HepG2 (cell line): ENCODE data around the gene DNAAF3. TPM values are rescaled to one million over a fixed set of nuclear protein-coding genes. Genes with fewer than 3 reads are reported as not detected.
A peak's percentile ranks its signal among the peaks of the same experiment; 100 is the strongest.

ENCODE experiments used
- AGO2 ChIP-seq: fragments of 200-400 bp; formaldehyde crosslinking; optimal IDR thresholded peaks from 2 replicates; pipeline ENCODE3; 2017; ENCODE audit warnings: mild to moderate bottlenecking, low read depth, low read length, moderate library complexity
- CCAR2 ChIP-seq: fragments of 200-400 bp; formaldehyde crosslinking; optimal IDR thresholded peaks from 2 replicates; pipeline ENCODE3; 2018; ENCODE audit warnings: low read depth, mild to moderate bottlenecking, low read length, moderate library complexity
- FOXM1 ChIP-seq: sonication (generic); formaldehyde crosslinking; IDR thresholded peaks from 2 replicates; pipeline ENCODE4 v1.5.0; 2020; ENCODE audit warnings: missing genetic modification reagents
- GATAD2A ChIP-seq: IDR thresholded peaks from 2 replicates; pipeline ENCODE4 v1.6.1; 2016
- GMEB1 ChIP-seq: sonication (generic); formaldehyde crosslinking; IDR thresholded peaks from 2 replicates; pipeline ENCODE4 v1.5.1; 2020; ENCODE audit warnings: missing genetic modification reagents, mild to moderate bottlenecking, borderline replicate concordance
- HMG20A ChIP-seq: IDR thresholded peaks from 2 replicates; pipeline ENCODE4 v1.6.1; 2016; ENCODE audit warnings: borderline replicate concordance
- HNRNPLL ChIP-seq: fragments of 200-400 bp; formaldehyde crosslinking; IDR thresholded peaks from 2 replicates; pipeline ENCODE4 v1.6.1; 2017; ENCODE audit warnings: mild to moderate bottlenecking, low read depth, low read length; ENCODE audit not compliant: poor library complexity, severe bottlenecking
- JUND ChIP-seq: sonication (generic); formaldehyde crosslinking; IDR thresholded peaks from 2 replicates; pipeline ENCODE4 v1.8.0; 2022; ENCODE audit warnings: mild to moderate bottlenecking, missing genetic modification reagents
- KDM5B ChIP-seq: sonication (generic); formaldehyde crosslinking; IDR thresholded peaks from 2 replicates; pipeline ENCODE4 v1.4.0; 2020; ENCODE audit warnings: missing genetic modification reagents, mild to moderate bottlenecking, borderline replicate concordance
- KLF12 ChIP-seq: sonication (generic); formaldehyde crosslinking; IDR thresholded peaks from 2 replicates; pipeline ENCODE4 v1.4.0; 2020; ENCODE audit warnings: missing genetic modification reagents, borderline replicate concordance
- LBX2 ChIP-seq: sonication (generic); formaldehyde crosslinking; IDR thresholded peaks from 2 replicates; pipeline ENCODE4 v1.5.0; 2020; ENCODE audit warnings: missing genetic modification reagents, mild to moderate bottlenecking, borderline replicate concordance
- NFIB ChIP-seq: sonication (generic); formaldehyde crosslinking; IDR thresholded peaks from 2 replicates; pipeline ENCODE4 v1.9.0; 2021; ENCODE audit warnings: missing genetic modification reagents, mild to moderate bottlenecking, borderline replicate concordance
- POLR2A ChIP-seq, 2 experiments: IDR thresholded peaks; 2 replicates each; pipeline ENCODE4 v1.6.1; 2011; ENCODE audit warnings: low read depth in 2 of 2, low read length in 2 of 2, mild to moderate bottlenecking in 1 of 2, moderate library complexity in 1 of 2; ENCODE audit not compliant: insufficient read depth in 1 of 2
- RORA ChIP-seq: sonication (generic); formaldehyde crosslinking; IDR thresholded peaks from 2 replicates; pipeline ENCODE4 v1.5.0; 2020; ENCODE audit warnings: mild to moderate bottlenecking, missing genetic modification reagents, moderate library complexity
- SIN3B ChIP-seq: fragments of 150-350 bp; IDR thresholded peaks from 2 replicates; pipeline ENCODE4 v1.6.1; 2014; ENCODE audit warnings: low read length
- SP140L ChIP-seq: sonication (generic); formaldehyde crosslinking; IDR thresholded peaks from 2 replicates; pipeline ENCODE4 v1.4.0; 2020; ENCODE audit warnings: missing genetic modification reagents, borderline replicate concordance
- TAF1 ChIP-seq: sonication (generic); formaldehyde crosslinking; IDR thresholded peaks from 2 replicates; pipeline ENCODE4 v1.4.0; 2020; ENCODE audit warnings: missing genetic modification reagents
- THRA ChIP-seq: sonication (generic); formaldehyde crosslinking; IDR thresholded peaks from 2 replicates; pipeline ENCODE4 v1.4.0; 2020; ENCODE audit warnings: missing genetic modification reagents, borderline replicate concordance
- ZNF136 ChIP-seq: sonication (generic); formaldehyde crosslinking; IDR thresholded peaks from 2 replicates; pipeline ENCODE4 v1.8.1; 2022; ENCODE audit warnings: low read depth, mild to moderate bottlenecking, moderate library complexity, missing genetic modification reagents
- ZNF232 ChIP-seq: sonication (generic); formaldehyde crosslinking; IDR thresholded peaks from 2 replicates; pipeline ENCODE4 v1.4.0; 2020; ENCODE audit warnings: missing genetic modification reagents, borderline replicate concordance
- ZNF235 ChIP-seq: sonication (generic); formaldehyde crosslinking; IDR thresholded peaks from 2 replicates; pipeline ENCODE4 v1.8.1; 2023; ENCODE audit warnings: mild to moderate bottlenecking, missing genetic modification reagents, borderline replicate concordance
- ZNF282 ChIP-seq: fragments of 450-650 bp; IDR thresholded peaks from 2 replicates; pipeline ENCODE4 v1.6.1; 2018; ENCODE audit not compliant: partially characterized antibody
- ZNF451 ChIP-seq: sonication (generic); formaldehyde crosslinking; IDR thresholded peaks from 2 replicates; pipeline ENCODE4 v1.5.0; 2020; ENCODE audit warnings: mild to moderate bottlenecking, missing genetic modification reagents
- ZNF567 ChIP-seq: sonication (generic); formaldehyde crosslinking; IDR thresholded peaks from 2 replicates; pipeline ENCODE4 v1.8.1; 2023; ENCODE audit warnings: mild to moderate bottlenecking, missing genetic modification reagents, borderline replicate concordance
- ZNF83 ChIP-seq: sonication (generic); formaldehyde crosslinking; IDR thresholded peaks from 2 replicates; pipeline ENCODE4 v1.4.0; 2020; ENCODE audit warnings: missing genetic modification reagents, mild to moderate bottlenecking, borderline replicate concordance
- ZSCAN30 ChIP-seq: sonication (generic); formaldehyde crosslinking; IDR thresholded peaks from 2 replicates; pipeline ENCODE4 v1.5.0; 2020; ENCODE audit warnings: mild to moderate bottlenecking, missing genetic modification reagents
- polyA plus RNA-seq, 8 experiments: library from polyadenylated mRNA; depleted of rRNA in 3 of 8; stranded (reverse) in 7 of 8; unstranded in 1 of 8; fragments of >200 nt; fragmentation: Illumina TruSeq in 4 of 8; extraction: Trizol in 4 of 8; gene quantifications; 2 replicates each; pipeline versions ENCODE4 v1.2.1 to v1.2.3, GENCODE V29; 2011 to 2016; ENCODE audit warnings: low read depth in 4 of 8, missing spikeins in 1 of 8, mixed read lengths in 1 of 8; ENCODE audit not compliant: insufficient read depth in 1 of 8
- total RNA-seq, 5 experiments: library from RNA; depleted of rRNA; stranded (reverse); fragments of >200 nt; fragmentation: Illumina TruSeq; extraction: Trizol; gene quantifications; 2 replicates each; pipeline ENCODE4 v1.2.3, GENCODE V29; 2016; ENCODE audit warnings: low read depth in 1 of 5
- TF ChIP-seq, protein P1 (sequence below): sonication (generic); formaldehyde crosslinking; IDR thresholded peaks from 2 replicates; pipeline ENCODE4 v1.4.0; 2020; ENCODE audit warnings: missing genetic modification reagents

Gene DNAAF3
- total and polyA plus RNA-seq, 2 of the 13 experiments (the other 11 are each of a cell fraction or from before 2014, with no cell fraction given): 0.30 to 0.40 TPM

DNA sequence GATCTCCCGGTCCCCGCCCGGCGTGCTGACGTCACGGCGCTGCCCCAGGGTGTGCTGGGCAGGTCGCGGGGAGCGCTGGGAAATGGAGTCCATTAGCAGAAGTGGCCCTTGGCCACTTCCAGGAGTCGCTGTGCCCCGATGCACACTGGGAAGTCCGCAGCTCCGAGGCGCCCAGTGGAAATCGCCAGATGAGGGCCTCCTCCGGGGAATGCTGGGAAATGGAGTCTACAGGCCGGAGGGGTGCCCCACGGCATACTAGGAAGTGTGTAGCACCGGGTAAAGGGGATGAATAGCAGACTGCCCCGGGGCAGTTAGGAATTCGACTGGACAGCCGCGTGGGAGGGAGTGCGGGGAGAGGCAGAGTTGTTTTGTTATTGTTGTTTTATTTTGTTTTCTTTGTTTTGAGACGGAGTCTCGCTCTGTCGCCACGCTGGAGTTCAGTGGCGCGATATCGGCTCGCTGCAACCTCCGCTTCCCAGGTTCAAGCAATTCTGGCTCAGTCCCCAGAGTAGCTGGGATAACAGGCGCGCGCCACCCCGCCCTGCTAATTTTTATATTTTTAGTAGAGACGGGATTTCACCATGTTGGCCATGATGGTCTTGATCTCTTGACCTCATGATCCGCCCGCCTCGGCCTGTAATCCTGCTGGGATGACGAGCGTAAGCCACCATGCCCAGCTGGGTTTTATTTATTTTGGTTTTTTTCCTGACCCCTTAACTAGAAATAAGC lies 48.6 kb downstream of the DNAAF3 start (continued):
- TF ChIP-seq, protein P1, sequence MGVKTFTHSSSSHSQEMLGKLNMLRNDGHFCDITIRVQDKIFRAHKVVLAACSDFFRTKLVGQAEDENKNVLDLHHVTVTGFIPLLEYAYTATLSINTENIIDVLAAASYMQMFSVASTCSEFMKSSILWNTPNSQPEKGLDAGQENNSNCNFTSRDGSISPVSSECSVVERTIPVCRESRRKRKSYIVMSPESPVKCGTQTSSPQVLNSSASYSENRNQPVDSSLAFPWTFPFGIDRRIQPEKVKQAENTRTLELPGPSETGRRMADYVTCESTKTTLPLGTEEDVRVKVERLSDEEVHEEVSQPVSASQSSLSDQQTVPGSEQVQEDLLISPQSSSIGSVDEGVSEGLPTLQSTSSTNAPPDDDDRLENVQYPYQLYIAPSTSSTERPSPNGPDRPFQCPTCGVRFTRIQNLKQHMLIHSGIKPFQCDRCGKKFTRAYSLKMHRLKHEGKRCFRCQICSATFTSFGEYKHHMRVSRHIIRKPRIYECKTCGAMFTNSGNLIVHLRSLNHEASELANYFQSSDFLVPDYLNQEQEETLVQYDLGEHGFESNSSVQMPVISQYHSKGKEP (CRISPR knock-in tag): peak; percentile 12; the same call in 1 of the 2 replicates
- TF ChIP-seq POLR2A (IDR thresholded peaks at IDR 0.05; ENCODE audit: insufficient read depth in 1 of 2, low read depth in 2 of 2, low read length in 2 of 2) (peak; percentile 50 to 76; a peak in 3 of 4 replicates), ZNF567 (no peak), THRA (CRISPR knock-in tag) (no peak), ZNF232 (CRISPR knock-in tag) (no peak), TAF1 (CRISPR knock-in tag) (peak; percentile 61; the same call in 1 of the 2 replicates), ZNF83 (CRISPR knock-in tag) (no peak), KLF12 (CRISPR knock-in tag) (0 out of 2 replicates have a peak, but pooled peaks have one; percentile 44), ZNF136 (CRISPR knock-in tag) (no peak), ZNF451 (CRISPR knock-in tag) (no peak), HMG20A (no peak), ZNF282 (no peak), SIN3B (no peak), ZSCAN30 (CRISPR knock-in tag) (no peak), GATAD2A (CRISPR knock-in tag) (no peak; the same call in 1 of the 2 replicates), NFIB (CRISPR knock-in tag) (no peak), KDM5B (peak; percentile 40; the same call in 1 of the 2 replicates), FOXM1 (CRISPR knock-in tag) (no peak), SP140L (no peak), GMEB1 (CRISPR knock-in tag) (peak; percentile 98), HNRNPLL (peak; percentile 56), CCAR2 (no peak), ZNF235 (CRISPR knock-in tag) (no peak), LBX2 (CRISPR knock-in tag) (no peak), RORA (CRISPR knock-in tag) (no peak), JUND (CRISPR knock-in tag) (no peak), AGO2 (no peak)
